Hepatic stellate cell (primary cell): Measurements from ENCODE around the gene ADD2.
"Not testable (repeated sequence)": the region's sequence is repeated elsewhere in the genome, so short reads cannot be mapped to it uniquely, and the experiment has no call there.

Experiments used
- DNase-seq: peaks from one replicate; pipeline ENCODE4 v3.0.0; 2011; ENCODE audit warnings: low spot score

Gene ADD2

GRCh38 chr2:70767699-70768589 is at the start of gene ADD2:
ADD2 (minus strand) TSS chr2:70768200; CDS start chr2:70706408, 61,792 bp downstream.
- peak; percentile 23 for DNase-seq

- no peak for DNase-seq
Observed at GRCh38 chr2:70817284-70817954, 49.4 kb upstream of the ADD2 start.

GRCh38 chr2:70816726-70817125 is 48.7 kb upstream of the ADD2 start:
- no peak for DNase-seq

GRCh38 chr2:70808983-70809958 is 41.3 kb upstream of the ADD2 start:
- DNase-seq, result no peak

- DNase-seq, result no peak
Observed at GRCh38 chr2:70807828-70808118, 39.8 kb upstream of the ADD2 start.

GRCh38 chr2:70807102-70807827 is 39.3 kb upstream of the ADD2 start:
- DNase-seq, result no peak

GRCh38 chr2:70806620-70807019 is 38.6 kb upstream of the ADD2 start:
- DNase-seq, result no peak

GRCh38 chr2:70806013-70806412 is 38.0 kb upstream of the ADD2 start:
- DNase-seq, result no peak

- DNase-seq, result no peak
Observed at GRCh38 chr2:70801607-70802263, 33.7 kb upstream of the ADD2 start.

- DNase-seq, result no peak
Observed at GRCh38 chr2:70799706-70800105, 31.7 kb upstream of the ADD2 start.

GRCh38 chr2:70797996-70798395 is 30.0 kb upstream of the ADD2 start:
- DNase-seq, result not testable (repeated sequence)

GRCh38 chr2:70797506-70797905 is 29.5 kb upstream of the ADD2 start:
- DNase-seq, result no peak

- no peak for DNase-seq
Observed at GRCh38 chr2:70796262-70796661, 28.3 kb upstream of the ADD2 start.

GRCh38 chr2:70795164-70795995 is 27.4 kb upstream of the ADD2 start:
- DNase-seq, result no peak

- no peak for DNase-seq
Observed at GRCh38 chr2:70793450-70793849, 25.4 kb upstream of the ADD2 start.

- DNase-seq, result no peak
Observed at GRCh38 chr2:70790136-70790828, 22.3 kb upstream of the ADD2 start, which contains the start of gene FIGLA. FIGLA (minus strand) TSS chr2:70790643; CDS start chr2:70790638, 5 bp downstream.

GRCh38 chr2:70789304-70790135 is 21.5 kb upstream of the ADD2 start:
- peak; percentile 36 for DNase-seq

- peak; percentile 19 for DNase-seq
Observed at GRCh38 chr2:70785137-70785911, 17.3 kb upstream of the ADD2 start.
